ENCODE measurements around the gene JAK2. TPM values are rescaled to one million over a fixed set of nuclear protein-coding genes. Genes with fewer than 3 reads are reported as not detected.

Gene JAK2
- total RNA-seq, 2 donors from 2014 or later: 7.6 to 21.6 TPM

DNA sequence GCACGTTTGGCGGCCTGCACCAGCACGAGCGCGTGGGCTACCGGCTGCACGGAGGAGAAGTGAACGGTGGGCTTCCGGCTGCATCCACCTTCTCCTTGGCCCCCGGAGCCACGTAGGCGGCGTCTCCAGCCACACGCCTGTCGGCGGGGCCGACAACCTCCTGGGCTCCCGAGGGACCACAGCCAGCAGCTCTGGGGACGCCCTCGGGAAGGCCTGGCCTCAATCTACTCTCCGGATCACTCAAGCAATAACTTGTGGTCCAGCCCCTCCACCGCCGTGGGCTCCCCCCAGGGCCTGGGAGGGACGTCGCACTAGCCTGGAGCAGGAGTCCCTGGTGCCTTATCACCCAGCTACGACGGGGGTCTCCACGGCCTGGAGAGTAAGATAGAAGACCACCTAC lies 126.6 kb downstream of the JAK2 start:
- DNase-seq (ENCODE audit: low spot score): no peak
- TF ChIP-seq CTCF (IDR thresholded peaks at IDR 0.05): no peak
- Histone ChIP-seq H3K27ac (no peak overlapping the region), H3K36me3 (peaks cover 16% of the 10 kb centered on the region), H3K4me3 (no peak overlapping the region), H3K27me3 (no peaks in the 10 kb centered on the region), H3K4me1 (no peaks in the 10 kb centered on the region), H3K9me3 (no peaks in the 10 kb centered on the region)

DNA sequence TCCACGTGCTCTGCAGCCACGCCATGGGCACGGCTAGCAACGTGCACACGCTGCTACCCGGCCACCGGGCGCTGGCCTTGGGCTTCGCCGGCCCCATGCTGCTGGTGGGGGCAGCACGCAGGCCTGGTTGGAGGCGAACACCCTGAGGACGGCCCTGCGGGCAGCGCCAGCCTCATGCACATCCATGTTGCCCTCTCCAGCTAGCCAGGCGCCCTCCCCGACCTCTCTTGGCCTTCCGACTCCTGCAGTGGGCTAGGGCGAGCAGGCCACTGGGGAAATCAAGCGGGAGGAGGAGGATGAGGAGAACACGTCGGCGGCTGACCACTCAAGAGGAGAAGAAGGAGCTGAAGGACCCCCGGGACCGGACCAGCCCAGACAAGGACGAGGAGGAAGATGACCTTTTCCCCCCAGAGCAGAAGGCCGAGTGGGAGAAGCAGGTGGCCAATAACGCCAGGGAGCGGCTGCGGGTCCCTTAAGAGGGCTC lies 127.1 kb downstream of the JAK2 start:
- no peak overlapping the region for H3K27ac ChIP-seq
- H3K27me3 ChIP-seq: no peaks in the 10 kb centered on the region
- TF ChIP-seq CTCF (IDR thresholded peaks at IDR 0.05): no peak
- H3K9me3 ChIP-seq: no peaks in the 10 kb centered on the region
- H3K4me3 ChIP-seq: no peak overlapping the region
- H3K4me1 ChIP-seq: no peaks in the 10 kb centered on the region
- no peak for DNase-seq (ENCODE audit: low spot score)
- peaks cover 16% of the 10 kb centered on the region for H3K36me3 ChIP-seq

DNA sequence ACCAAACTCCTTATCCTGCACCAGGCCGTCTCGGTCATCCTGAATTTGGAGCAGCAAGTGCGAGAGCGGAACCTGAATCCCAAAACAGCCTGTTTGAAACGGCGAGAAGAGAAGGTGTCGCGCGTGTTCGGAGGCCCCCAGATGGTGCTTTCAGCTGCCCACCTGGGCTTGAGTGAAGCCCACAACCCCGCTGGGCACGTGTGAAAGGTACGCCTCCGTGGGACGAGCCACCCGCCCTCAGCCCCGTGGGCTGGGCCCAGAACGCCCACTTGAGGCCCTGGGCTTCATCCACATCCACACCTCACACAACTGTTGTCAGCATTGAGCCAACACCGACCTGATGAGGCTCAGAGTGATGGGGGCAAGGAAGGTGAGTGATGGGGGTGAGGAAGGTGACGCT lies 127.6 kb downstream of the JAK2 start:
- no peaks in the 10 kb centered on the region for H3K27me3 ChIP-seq
- no peak overlapping the region for H3K27ac ChIP-seq
- DNase-seq (ENCODE audit: low spot score): no peak
- no peaks in the 10 kb centered on the region for H3K9me3 ChIP-seq
- peaks cover 16% of the 10 kb centered on the region for H3K36me3 ChIP-seq
- H3K4me1 ChIP-seq: no peaks in the 10 kb centered on the region
- H3K4me3 ChIP-seq: no peak overlapping the region
- TF ChIP-seq CTCF (IDR thresholded peaks at IDR 0.05): no peak

GRCh38 chr9:5113523-5113922 lies 128.5 kb downstream of the JAK2 start:
- Histone ChIP-seq H3K27me3 (no peaks in the 10 kb centered on the region), H3K27ac (no peak overlapping the region), H3K4me3 (no peak overlapping the region), H3K36me3 (peaks cover 16% of the 10 kb centered on the region), H3K9me3 (no peaks in the 10 kb centered on the region), H3K4me1 (no peaks in the 10 kb centered on the region)
- DNase-seq (ENCODE audit: low spot score): no peak
- TF ChIP-seq CTCF (IDR thresholded peaks at IDR 0.05): no peak

DNA sequence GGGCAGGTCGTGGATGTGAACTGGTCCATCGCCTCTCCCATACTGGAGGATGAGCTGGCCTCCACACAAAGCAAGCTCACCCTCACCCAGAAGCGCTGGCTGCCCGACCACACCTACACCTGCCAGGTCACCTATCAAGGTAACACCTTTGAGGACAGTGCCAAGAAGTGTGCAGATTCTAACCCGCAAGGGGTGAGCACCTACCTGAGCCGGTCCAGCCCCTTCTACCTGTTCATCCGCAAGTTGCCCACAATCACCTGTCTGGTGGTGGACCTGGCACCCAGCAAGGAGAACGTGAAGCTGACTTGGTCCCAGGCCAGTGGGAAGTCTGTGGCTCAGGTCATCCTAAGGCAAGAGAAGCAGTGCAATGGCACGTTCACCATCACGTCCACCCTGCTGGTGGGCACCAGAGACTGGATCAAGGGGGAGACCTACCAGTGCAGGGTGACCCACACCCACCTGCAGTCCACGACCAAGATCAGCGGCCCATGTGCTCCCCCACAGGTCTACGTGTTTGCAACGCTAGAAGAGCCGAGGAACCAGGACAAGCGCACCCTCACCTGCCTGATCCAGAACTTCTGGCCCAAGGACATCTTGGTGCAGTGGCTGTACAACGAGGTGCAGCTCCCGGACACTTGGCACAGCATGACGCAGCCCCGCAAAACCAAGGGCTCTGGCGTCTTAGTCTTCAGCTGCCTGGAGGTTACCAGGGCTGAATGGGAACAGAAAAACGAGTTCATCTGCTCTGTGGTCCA lies 129.1 kb downstream of the JAK2 start:
- no peak overlapping the region for H3K27ac ChIP-seq
- TF ChIP-seq CTCF (IDR thresholded peaks at IDR 0.05): no peak
- peaks cover 16% of the 10 kb centered on the region for H3K36me3 ChIP-seq
- H3K9me3 ChIP-seq: no peaks in the 10 kb centered on the region
- no peak overlapping the region for H3K4me3 ChIP-seq
- no peaks in the 10 kb centered on the region for H3K27me3 ChIP-seq
- DNase-seq (ENCODE audit: low spot score): no peak
- no peaks in the 10 kb centered on the region for H3K4me1 ChIP-seq

DNA sequence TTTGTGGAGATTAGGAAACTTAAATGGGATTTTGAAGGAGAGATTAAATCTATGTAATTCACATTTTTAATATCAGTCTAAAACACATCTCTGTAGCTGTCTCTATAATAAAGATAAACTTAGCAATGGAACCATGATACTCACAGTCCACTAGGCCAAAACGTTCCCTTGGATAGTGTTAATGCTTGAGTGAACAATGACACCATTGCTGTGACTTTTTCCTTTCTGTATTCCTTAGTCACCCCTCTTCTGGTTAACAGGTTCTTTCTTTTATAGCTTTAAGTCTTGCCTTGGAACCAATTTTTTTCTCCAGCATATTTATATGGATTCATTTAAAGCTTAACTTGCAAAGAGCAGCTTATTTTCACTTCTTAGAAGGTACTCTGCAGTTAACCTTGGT lies 137.0 kb downstream of the JAK2 start:
- Histone ChIP-seq H3K4me3 (no peak overlapping the region), H3K27ac (no peak overlapping the region), H3K36me3 (peaks cover 31% of the 10 kb centered on the region), H3K9me3 (no peaks in the 10 kb centered on the region), H3K4me1 (no peaks in the 10 kb centered on the region), H3K27me3 (no peaks in the 10 kb centered on the region)
- no peak for DNase-seq (ENCODE audit: low spot score)
- no peak for TF ChIP-seq CTCF (IDR thresholded peaks at IDR 0.05)

Data from right atrium auricular region (tissue), 2 donors.